Measurements from ENCODE around the gene PDE4B. TPM values are rescaled to one million over a fixed set of nuclear protein-coding genes. Genes with fewer than 3 reads are reported as not detected.

The PDE4B gene
- total RNA-seq, 2 donors from 2014 or later, result 4.3 to 18.0 TPM

DNA sequence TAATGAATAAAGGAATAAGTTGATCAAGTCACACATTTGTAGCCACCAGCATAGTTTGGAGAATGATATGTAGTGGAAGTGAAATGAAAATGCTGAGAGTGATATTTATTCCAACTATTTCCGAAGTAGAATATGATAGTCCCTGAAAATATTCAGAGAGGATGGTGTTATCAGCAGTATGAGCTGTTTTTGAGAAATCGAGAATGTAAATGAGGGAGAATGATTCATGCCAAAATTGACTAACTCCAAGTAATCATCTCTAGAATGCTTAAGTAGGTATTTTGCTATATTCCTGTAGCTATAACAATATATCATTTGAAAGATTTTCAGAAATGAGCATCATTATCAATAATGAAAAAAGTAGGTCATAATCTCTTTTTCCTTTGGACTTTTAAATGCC, 178.9 kb downstream of the PDE4B start:
- Mint-ChIP-seq H3K27me3 (ENCODE audit: insufficient read depth) (no peaks in the 10 kb centered on the region), H3K4me1 (no peaks in the 10 kb centered on the region), H3K9me3 (peaks cover 22% of the 10 kb centered on the region), H3K4me3 (no peak overlapping the region), H3K27ac (no peak overlapping the region), H3K36me3 (ENCODE audit: low read depth) (no peaks in the 10 kb centered on the region)
- H3K27me3 ChIP-seq (ENCODE audit: control insufficient read depth, insufficient read depth, low read length, poor library complexity, severe bottlenecking), result no peaks in the 10 kb centered on the region
- TF ChIP-seq, protein P1, sequence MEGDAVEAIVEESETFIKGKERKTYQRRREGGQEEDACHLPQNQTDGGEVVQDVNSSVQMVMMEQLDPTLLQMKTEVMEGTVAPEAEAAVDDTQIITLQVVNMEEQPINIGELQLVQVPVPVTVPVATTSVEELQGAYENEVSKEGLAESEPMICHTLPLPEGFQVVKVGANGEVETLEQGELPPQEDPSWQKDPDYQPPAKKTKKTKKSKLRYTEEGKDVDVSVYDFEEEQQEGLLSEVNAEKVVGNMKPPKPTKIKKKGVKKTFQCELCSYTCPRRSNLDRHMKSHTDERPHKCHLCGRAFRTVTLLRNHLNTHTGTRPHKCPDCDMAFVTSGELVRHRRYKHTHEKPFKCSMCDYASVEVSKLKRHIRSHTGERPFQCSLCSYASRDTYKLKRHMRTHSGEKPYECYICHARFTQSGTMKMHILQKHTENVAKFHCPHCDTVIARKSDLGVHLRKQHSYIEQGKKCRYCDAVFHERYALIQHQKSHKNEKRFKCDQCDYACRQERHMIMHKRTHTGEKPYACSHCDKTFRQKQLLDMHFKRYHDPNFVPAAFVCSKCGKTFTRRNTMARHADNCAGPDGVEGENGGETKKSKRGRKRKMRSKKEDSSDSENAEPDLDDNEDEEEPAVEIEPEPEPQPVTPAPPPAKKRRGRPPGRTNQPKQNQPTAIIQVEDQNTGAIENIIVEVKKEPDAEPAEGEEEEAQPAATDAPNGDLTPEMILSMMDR (conservative IDR thresholded peaks at IDR 0.05), result no peak
- H3K4me1 ChIP-seq (ENCODE audit: control insufficient read depth, insufficient read depth, low read length), result no peaks in the 10 kb centered on the region
- WGBS, 2 experiments (ENCODE audit: insufficient coverage in 1 of 2, insufficient read length in 1 of 2), result 80 to 91% methylated on average over 1 to 2 of the region's 2 CpGs
- no peaks in the 10 kb centered on the region for H3K36me3 ChIP-seq (ENCODE audit: control insufficient read depth, insufficient read depth, low read length)
- H3K9me3 ChIP-seq (ENCODE audit: control insufficient read depth, low read length), result peaks cover 14% of the 10 kb centered on the region
- H3K4me3 ChIP-seq (ENCODE audit: low read length), result no peak overlapping the region
- H3K27ac ChIP-seq (ENCODE audit: low read depth, low read length), result no peak overlapping the region
- no peak overlapping the region for H3K9ac ChIP-seq (ENCODE audit: extremely low read depth, low read length, poor library complexity, severe bottlenecking)
- DNase-seq, result no peak

DNA sequence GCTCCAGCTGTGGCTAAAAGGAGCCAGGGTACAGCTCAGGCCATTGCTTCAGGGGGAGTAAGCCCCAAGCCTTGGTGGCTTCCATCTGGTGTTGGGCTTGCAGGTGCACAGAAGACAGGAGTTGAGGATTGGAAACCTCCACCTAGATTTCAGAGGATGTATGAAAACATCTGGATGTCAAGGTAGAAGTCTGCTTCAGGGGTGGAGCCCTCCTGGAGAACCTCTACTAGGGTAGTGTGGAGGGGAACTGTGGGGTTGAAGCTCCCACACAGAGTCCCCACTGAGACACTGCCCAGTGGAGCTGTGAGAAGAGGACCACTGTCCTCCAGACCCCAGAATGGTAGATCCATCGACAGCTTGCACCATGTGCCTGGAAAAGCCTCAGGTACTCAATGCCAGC, 183.0 kb downstream of the PDE4B start:
- H3K9me3 Mint-ChIP-seq, result peaks cover 27% of the 10 kb centered on the region
- no peaks in the 10 kb centered on the region for H3K27me3 Mint-ChIP-seq (ENCODE audit: insufficient read depth)
- no peaks in the 10 kb centered on the region for H3K36me3 Mint-ChIP-seq (ENCODE audit: low read depth)

DNA sequence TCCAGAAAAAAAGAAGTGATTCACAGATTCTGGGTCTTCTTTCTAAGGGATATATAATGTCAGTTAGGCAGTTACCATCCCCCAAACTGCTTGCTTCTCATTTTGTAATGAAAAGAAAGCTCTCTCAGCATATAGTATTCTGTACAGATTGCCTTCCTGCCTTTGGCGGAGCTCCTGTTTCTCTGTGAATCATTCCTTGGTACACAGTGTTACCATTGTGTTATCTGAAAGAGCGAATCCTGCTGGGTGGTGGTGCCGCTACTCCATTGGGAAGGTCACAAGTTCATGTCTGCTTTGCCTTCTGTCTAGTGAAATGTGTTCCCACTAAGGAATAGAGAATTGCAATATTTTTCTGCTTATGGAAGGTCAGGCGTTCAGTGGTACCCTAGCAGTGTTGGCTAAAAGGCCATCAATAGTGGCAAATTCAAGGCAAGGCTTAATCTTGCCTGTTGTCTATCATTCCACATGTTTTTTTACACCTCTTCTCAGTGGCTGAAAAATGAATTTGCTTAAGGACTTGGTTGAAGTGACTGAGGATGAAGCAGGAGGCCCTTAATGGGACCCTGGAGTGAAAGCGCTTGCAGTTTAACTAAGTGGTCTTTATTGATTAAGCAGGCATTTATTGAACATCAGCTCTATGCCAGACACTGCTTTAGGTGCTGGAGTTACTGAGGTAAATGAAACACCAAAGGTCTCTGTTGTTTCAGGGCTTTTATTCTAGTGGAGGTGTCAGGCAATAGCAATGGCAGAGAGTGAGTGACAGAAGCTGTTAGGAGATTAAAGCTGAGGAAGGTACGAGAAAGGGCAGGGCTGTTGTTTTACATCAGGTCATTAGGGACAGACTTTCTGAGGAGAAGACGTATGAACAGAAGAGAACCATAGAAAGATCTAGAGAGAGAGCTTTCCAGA, 186.7 kb downstream of the PDE4B start:
- Histone ChIP-seq H3K9me3 (ENCODE audit: control insufficient read depth, low read length) (peaks cover 14% of the 10 kb centered on the region), H3K9ac (ENCODE audit: extremely low read depth, low read length, poor library complexity, severe bottlenecking) (no peak overlapping the region), H3K4me1 (ENCODE audit: control insufficient read depth, insufficient read depth, low read length) (no peaks in the 10 kb centered on the region), H3K36me3 (ENCODE audit: control insufficient read depth, insufficient read depth, low read length) (no peaks in the 10 kb centered on the region), H3K4me3 (ENCODE audit: low read length) (no peak overlapping the region), H3K27ac (ENCODE audit: low read depth, low read length) (peak overlapping the region; percentile 86), H3K27me3 (ENCODE audit: control insufficient read depth, insufficient read depth, low read length, poor library complexity, severe bottlenecking) (no peaks in the 10 kb centered on the region)
- DNase-seq, result no peak
- Mint-ChIP-seq H3K27ac (no peak overlapping the region), H3K9me3 (peaks cover 26% of the 10 kb centered on the region), H3K4me3 (no peak overlapping the region), H3K36me3 (ENCODE audit: low read depth) (no peaks in the 10 kb centered on the region), H3K27me3 (ENCODE audit: insufficient read depth) (no peaks in the 10 kb centered on the region), H3K4me1 (peaks cover 4% of the 10 kb centered on the region)
- 84 to 86% methylated on average over 7 of the region's 7 CpGs for WGBS, 2 experiments (ENCODE audit: insufficient coverage in 1 of 2, insufficient read length in 1 of 2)
- TF ChIP-seq, protein P1 (conservative IDR thresholded peaks at IDR 0.05), result no peak

More for the DNA sequence above, 183.0 kb downstream of the PDE4B start:
- Histone ChIP-seq H3K4me1 (ENCODE audit: control insufficient read depth, insufficient read depth, low read length) (no peaks in the 10 kb centered on the region), H3K27me3 (ENCODE audit: control insufficient read depth, insufficient read depth, low read length, poor library complexity, severe bottlenecking) (no peaks in the 10 kb centered on the region), H3K27ac (ENCODE audit: low read depth, low read length) (no peak overlapping the region), H3K9ac (ENCODE audit: extremely low read depth, low read length, poor library complexity, severe bottlenecking) (no peak overlapping the region), H3K9me3 (ENCODE audit: control insufficient read depth, low read length) (peaks cover 14% of the 10 kb centered on the region), H3K36me3 (ENCODE audit: control insufficient read depth, insufficient read depth, low read length) (no peaks in the 10 kb centered on the region), H3K4me3 (ENCODE audit: low read length) (no peak overlapping the region)
- WGBS, 2 experiments (ENCODE audit: insufficient coverage in 1 of 2, insufficient read length in 1 of 2), result 83 to 88% methylated on average over 1 of the region's 1 CpG
- H3K27ac Mint-ChIP-seq, result no peak overlapping the region
- TF ChIP-seq, protein P1 (conservative IDR thresholded peaks at IDR 0.05), result no peak
- no peak for DNase-seq
- H3K4me3 Mint-ChIP-seq, result no peak overlapping the region
- peaks cover 4% of the 10 kb centered on the region for H3K4me1 Mint-ChIP-seq

Measured in endodermal cell (in vitro differentiated cells).